Adrenal gland (tissue), 12 donors: ENCODE data around the gene OR14C36. TPM values are rescaled to one million over a fixed set of nuclear protein-coding genes. Genes with fewer than 3 reads are reported as not detected.

Experiments used
- DNase-seq, 7 donors: peaks; one replicate each; pipeline ENCODE4 v3.0.0-alpha.2; 2019 to 2020
- H3K27ac ChIP-seq, 5 donors: fragments of 200-600 bp; sonication (generic) in 4 of 5; 1 replicate in 3 of 5; 2 replicates in 2 of 5; pipeline versions ENCODE4 v1.5.1 to v1.8.0; 2016 to 2020; ENCODE audit warnings: mild to moderate bottlenecking in 1 of 5
- H3K27me3 ChIP-seq: fragments of 200-600 bp; 2 replicates; pipeline ENCODE4 v1.8.0; 2021
- H3K36me3 ChIP-seq, 2 donors: fragments of 200-600 bp; replicated peaks in 1 of 2; 1 replicate in 1 of 2; 2 replicates in 1 of 2; pipeline versions ENCODE4 v1.5.1 to v1.8.0; 2018 to 2022
- H3K4me1 ChIP-seq, 2 donors: fragments of 200-600 bp; replicated peaks in 1 of 2; 1 replicate in 1 of 2; 2 replicates in 1 of 2; pipeline versions ENCODE4 v1.5.1 to v1.8.0; 2018 to 2021
- H3K4me3 ChIP-seq, 4 donors: fragments of 200-600 bp; sonication (generic) in 3 of 4; one replicate each; pipeline ENCODE4 v1.5.1; 2016 to 2018
- H3K9me3 ChIP-seq, 3 donors: fragments of 200-600 bp; sonication (generic) in 1 of 3; replicated peaks in 1 of 3; 1 replicate in 2 of 3; 2 replicates in 1 of 3; pipeline versions ENCODE4 v1.5.1 to v1.8.0; 2016 to 2021
- POLR2A ChIP-seq, 2 donors: fragments of 450-650 bp; IDR thresholded peaks; one replicate each; pipeline ENCODE4 v1.6.1; 2017; ENCODE audit warnings: antibody characterized with exemption in 2 of 2, mild to moderate bottlenecking in 2 of 2, moderate library complexity in 1 of 2
- WGBS, 4 donors: extraction: QIAGEN DNeasy Blood & Tissue Kit in 2 of 4; methylation state at CpG; one replicate each; pipeline versions ENCODE4 v1.1.5 to v1.1.7; 2013 to 2017; 5-methylcytosine and 5-hydroxymethylcytosine counted together
- intact Hi-C, 2 donors: fragments of 100-400 bp; cut with DNase I; formaldehyde crosslinking; loops; one replicate each; pipeline versions ENCODE4 v1.14.1 to v1.15.0; 2022 to 2023
- polyA plus RNA-seq, 3 donors: library from polyadenylated mRNA; stranded (reverse); fragments of 200-250 nt in 2 of 3; fragments of 350-450 nt in 1 of 3; fragmentation: Illumina TruSeq in 1 of 3; extraction: RNeasy Lipid Tissue Mini Kit (QIAGEN cat#74804) in 1 of 3; gene quantifications; one replicate each; pipeline ENCODE4 v1.2.3, GENCODE V29; 2013 to 2014
- total RNA-seq, 9 donors: library from RNA; depleted of rRNA in 4 of 9; stranded (reverse); fragments of >200 nt in 4 of 9; fragments of 120-200 nt in 1 of 9; fragmentation: NEBNext Ultra II Directional in 1 of 9; extraction: Animal tissue kit (Norgen Biotek cat#: 25700) in 1 of 9; gene quantifications; one replicate each; pipeline versions ENCODE4 v1.1.0 to v1.2.4, GENCODE V29; 2013 to 2023
- TF ChIP-seq, protein P1 (sequence below), 6 experiments: fragments of 450-650 bp in 4 of 6; fragments of 200-600 bp in 2 of 6; sonication (generic) in 1 of 6; IDR thresholded peaks; 1 replicate in 5 of 6; 2 replicates in 1 of 6; pipeline versions ENCODE4 v1.5.1 to v1.8.0; 2016 to 2021; ENCODE audit warnings: antibody characterized with exemption in 6 of 6, mild to moderate bottlenecking in 2 of 6, moderate library complexity in 1 of 6
- donor health status: healthy with polysubstance abuse.
- donor health status: Bipolar disorder and iron deficiency.
- donor health status: DM: yes; HTN: yes; CAD: no.
- donor health status: DM: no; HTN: no; CAD: no.
- donor health status: DM: no; HTN: no; CAD: no.
- donor health status: DM: yes; HTN: yes; CAD: no.

OR14C36 gene
- total and polyA plus RNA-seq, 12 donors: not detected

DNA sequence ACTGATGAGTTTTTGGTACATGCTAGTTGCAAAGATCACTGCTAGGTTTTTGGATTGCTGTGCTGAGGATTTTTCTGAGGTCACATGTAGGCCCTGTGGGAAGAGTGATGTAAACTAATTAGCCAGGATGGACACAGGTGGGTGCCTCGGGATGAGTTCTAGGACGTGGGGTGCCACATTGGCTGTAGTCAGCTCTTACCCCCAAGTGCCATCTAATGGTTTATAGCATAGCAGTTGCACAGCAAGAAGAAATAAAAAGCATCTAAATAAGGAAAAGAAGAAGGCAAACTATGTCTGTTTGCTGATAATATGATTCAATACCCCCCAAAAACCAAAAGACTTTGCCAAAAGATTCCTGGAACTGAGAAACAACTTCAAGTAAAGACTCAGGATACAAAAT, 44.5 kb downstream of the OR14C36 start:
- Histone ChIP-seq H3K4me1 (no peaks in the 10 kb centered on the region), H3K27ac (no peak overlapping the region), H3K27me3 (no peaks in the 10 kb centered on the region), H3K4me3 (no peak overlapping the region), H3K36me3 (no peaks in the 10 kb centered on the region), H3K9me3 (no peaks in the 10 kb centered on the region)
- 33 to 69% (median 45%) methylated on average over 2 of the region's 2 CpGs for WGBS, 4 donors
- no peak for DNase-seq
- intact Hi-C loops: no loop called here
- TF ChIP-seq POLR2A (IDR thresholded peaks at IDR 0.05): no peak
- TF ChIP-seq, protein P1, sequence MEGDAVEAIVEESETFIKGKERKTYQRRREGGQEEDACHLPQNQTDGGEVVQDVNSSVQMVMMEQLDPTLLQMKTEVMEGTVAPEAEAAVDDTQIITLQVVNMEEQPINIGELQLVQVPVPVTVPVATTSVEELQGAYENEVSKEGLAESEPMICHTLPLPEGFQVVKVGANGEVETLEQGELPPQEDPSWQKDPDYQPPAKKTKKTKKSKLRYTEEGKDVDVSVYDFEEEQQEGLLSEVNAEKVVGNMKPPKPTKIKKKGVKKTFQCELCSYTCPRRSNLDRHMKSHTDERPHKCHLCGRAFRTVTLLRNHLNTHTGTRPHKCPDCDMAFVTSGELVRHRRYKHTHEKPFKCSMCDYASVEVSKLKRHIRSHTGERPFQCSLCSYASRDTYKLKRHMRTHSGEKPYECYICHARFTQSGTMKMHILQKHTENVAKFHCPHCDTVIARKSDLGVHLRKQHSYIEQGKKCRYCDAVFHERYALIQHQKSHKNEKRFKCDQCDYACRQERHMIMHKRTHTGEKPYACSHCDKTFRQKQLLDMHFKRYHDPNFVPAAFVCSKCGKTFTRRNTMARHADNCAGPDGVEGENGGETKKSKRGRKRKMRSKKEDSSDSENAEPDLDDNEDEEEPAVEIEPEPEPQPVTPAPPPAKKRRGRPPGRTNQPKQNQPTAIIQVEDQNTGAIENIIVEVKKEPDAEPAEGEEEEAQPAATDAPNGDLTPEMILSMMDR (IDR thresholded peaks at IDR 0.05): no peak

Other genes starting within 250 kb of the OR14C36 start
- gene OR2M5, start 203.6 kb upstream of the OR14C36 start, total RNA-seq: not detected
- gene OR2M5, start 203.6 kb upstream of the OR14C36 start, polyA plus RNA-seq: not detected
- gene OR2M2, start 174.0 kb upstream of the OR14C36 start, total RNA-seq: under 1 TPM in 1 of 9 donors, not detected in 8; 0.98 TPM
- gene OR2M2, start 174.0 kb upstream of the OR14C36 start, polyA plus RNA-seq: not detected
- gene OR2M3, start 151.5 kb upstream of the OR14C36 start, total RNA-seq: under 1 TPM in 2 of 9 donors, not detected in 7; 0.03 to 0.04 TPM
- not detected for gene OR2M3, start 151.5 kb upstream of the OR14C36 start, polyA plus RNA-seq
- not detected for gene OR2M4, start 117.4 kb upstream of the OR14C36 start, total RNA-seq
- gene OR2M4, start 117.4 kb upstream of the OR14C36 start, polyA plus RNA-seq: not detected
- gene OR2T33, start 70.8 kb upstream of the OR14C36 start, total RNA-seq: not detected
- gene OR2T33, start 70.8 kb upstream of the OR14C36 start, polyA plus RNA-seq: not detected
- not detected for gene OR2T12, start 45.4 kb upstream of the OR14C36 start, total RNA-seq
- gene OR2T12, start 45.4 kb upstream of the OR14C36 start, polyA plus RNA-seq: not detected
- not detected for gene OR2M7, start 24.2 kb upstream of the OR14C36 start, total RNA-seq
- not detected for gene OR2M7, start 24.2 kb upstream of the OR14C36 start, polyA plus RNA-seq
- gene OR2T4, start 12.9 kb downstream of the OR14C36 start, total RNA-seq: not detected
- gene OR2T4, start 12.9 kb downstream of the OR14C36 start, polyA plus RNA-seq: not detected
- not detected for gene OR2T6, start 27.0 kb downstream of the OR14C36 start, total RNA-seq
- not detected for gene OR2T6, start 27.0 kb downstream of the OR14C36 start, polyA plus RNA-seq
- not detected for gene OR2T1, start 54.3 kb downstream of the OR14C36 start, total RNA-seq
- not detected for gene OR2T1, start 54.3 kb downstream of the OR14C36 start, polyA plus RNA-seq
- not detected for gene OR2T2, start 96.9 kb downstream of the OR14C36 start, total RNA-seq
- not detected for gene OR2T2, start 96.9 kb downstream of the OR14C36 start, polyA plus RNA-seq
- not detected for gene OR2T3, start 124.6 kb downstream of the OR14C36 start, total RNA-seq
- not detected for gene OR2T3, start 124.6 kb downstream of the OR14C36 start, polyA plus RNA-seq
- gene OR2T5, start 139.8 kb downstream of the OR14C36 start, total RNA-seq: not detected
- not detected for gene OR2T5, start 139.8 kb downstream of the OR14C36 start, polyA plus RNA-seq
- gene OR2G6, start 159.3 kb downstream of the OR14C36 start, total RNA-seq: not detected
- gene OR2G6, start 159.3 kb downstream of the OR14C36 start, polyA plus RNA-seq: not detected
- not detected for gene OR2T29, start 214.0 kb downstream of the OR14C36 start, total RNA-seq
- not detected for gene OR2T29, start 214.0 kb downstream of the OR14C36 start, polyA plus RNA-seq
- gene OR2T34, start 226.0 kb downstream of the OR14C36 start, total RNA-seq: not detected
- gene OR2T34, start 226.0 kb downstream of the OR14C36 start, polyA plus RNA-seq: not detected
- gene OR2T10, start 248.9 kb downstream of the OR14C36 start, total RNA-seq: not detected
- not detected for gene OR2T10, start 248.9 kb downstream of the OR14C36 start, polyA plus RNA-seq